ENCODE measurements around the gene RAD51B. TPM values are rescaled to one million over a fixed set of nuclear protein-coding genes. Genes with fewer than 3 reads are reported as not detected.

Gene RAD51B
- total RNA-seq, 1 donor from 2014 or later = 3.3 TPM

DNA sequence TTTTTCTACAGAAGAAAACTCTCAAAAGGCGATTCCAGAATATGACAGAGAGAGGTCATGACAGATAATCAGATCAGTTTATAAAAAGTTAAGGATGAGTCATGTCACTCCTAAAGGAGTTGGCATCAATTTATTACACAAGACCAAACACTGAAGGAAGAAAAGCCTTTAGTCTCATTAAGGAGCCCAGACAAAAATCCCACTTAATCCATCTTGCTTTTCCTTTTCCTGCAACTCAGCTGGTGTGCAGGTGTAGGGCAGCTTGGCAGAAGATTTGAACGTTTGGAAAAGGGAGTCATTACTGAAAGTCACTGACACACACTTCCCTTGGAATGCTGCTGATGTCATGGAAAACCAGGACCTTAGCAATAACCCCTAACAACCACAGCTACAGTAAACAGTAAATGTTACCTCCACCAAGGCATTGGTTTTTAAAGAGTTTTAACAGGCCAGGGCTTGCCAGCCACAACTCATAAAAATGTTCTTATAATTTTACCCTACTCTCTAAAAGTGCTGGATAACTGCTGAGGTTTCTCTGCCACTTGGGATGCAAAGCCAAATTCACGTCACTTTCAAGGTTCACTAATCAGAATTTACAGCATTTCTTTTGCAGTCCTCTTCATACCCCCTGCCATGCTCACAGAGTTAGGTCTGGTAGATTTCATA is 320.6 kb downstream of the RAD51B start:
- DNase-seq (ENCODE audit: low spot score) = no peak
- ATAC-seq = peak; percentile 33

DNA sequence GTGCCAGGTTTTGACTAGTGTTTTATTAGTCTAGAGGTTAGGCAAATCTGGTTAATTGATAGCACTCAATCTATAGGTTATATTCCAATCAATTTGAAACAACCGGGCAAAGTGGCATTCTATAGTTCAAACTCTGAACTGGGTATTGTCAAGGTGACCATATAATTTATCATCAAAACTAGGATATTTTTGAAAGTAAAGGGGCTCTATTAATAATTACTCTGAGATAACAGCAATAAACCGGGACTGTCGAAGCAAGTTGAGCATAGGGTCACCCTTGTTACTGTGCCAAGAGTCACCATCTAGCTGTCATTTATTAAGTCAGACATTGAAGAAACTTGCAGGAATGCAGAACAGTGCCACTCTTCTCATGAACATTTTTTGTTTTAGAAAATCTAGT is 321.2 kb downstream of the RAD51B start:
- no peak for DNase-seq (ENCODE audit: low spot score)
- ATAC-seq = no peak

DNA sequence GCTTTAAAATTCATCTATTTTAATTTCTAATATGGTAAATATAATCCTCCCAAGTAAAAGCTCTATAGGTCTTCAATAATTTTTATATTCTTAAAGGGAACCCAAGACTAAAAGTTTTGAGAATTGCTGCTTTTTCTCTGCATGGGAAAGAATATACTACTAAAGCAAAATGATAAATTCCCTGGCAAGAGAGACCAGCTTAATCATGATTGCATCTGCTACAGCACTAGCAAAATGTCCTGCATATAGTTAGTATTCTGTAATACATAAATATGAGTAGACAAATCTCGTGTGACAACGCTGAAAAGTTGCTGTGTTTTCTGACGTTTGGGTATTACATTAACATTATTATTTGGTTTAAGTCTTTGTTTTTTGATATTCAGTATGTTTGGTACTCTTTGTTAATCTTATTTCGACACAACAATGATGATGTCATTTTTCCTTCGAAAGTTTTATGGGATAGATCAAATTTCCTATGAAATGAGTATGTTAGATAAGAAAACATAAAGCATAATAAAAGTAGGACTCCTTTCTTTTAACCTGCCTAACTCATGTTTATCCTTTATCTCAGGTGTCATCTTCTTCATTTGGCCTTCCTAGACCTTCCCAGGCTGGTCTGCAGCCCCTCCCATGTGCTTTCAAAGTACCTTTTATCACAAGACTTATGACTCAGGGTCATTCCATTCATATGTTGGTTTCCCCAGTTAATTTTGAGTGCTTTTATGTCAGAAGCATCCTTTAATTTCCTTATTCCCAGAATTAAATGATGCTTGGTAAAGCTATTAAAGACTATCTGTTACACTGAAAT is 321.9 kb downstream of the RAD51B start:
- no peak for ATAC-seq
- DNase-seq (ENCODE audit: low spot score) = no peak

DNA sequence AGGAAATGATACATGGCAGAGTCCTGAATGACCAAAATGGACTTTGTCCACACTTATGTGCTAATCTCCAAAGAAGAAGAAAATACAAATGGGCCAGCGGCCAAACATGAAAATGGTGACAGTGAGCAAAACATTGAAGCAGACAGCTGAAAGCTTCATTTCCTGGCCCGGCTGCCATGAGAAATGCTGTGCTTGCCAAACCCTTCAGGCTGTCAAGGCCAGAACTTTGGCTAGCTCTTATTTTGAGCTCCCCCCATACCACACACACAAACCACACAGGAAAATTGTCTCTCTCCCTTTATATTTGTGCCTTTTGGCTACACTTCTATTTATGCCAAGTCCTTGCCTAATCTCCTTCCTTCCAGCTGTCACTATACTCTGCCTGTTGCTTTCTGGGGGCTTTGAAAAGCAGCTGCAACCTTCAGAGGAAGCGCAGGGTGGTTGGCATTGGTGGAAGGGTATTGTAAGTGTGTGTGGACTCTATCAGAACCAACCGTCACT is 323.8 kb downstream of the RAD51B start:
- DNase-seq (ENCODE audit: low spot score) (no peak), ATAC-seq (peak; percentile 57)

DNA sequence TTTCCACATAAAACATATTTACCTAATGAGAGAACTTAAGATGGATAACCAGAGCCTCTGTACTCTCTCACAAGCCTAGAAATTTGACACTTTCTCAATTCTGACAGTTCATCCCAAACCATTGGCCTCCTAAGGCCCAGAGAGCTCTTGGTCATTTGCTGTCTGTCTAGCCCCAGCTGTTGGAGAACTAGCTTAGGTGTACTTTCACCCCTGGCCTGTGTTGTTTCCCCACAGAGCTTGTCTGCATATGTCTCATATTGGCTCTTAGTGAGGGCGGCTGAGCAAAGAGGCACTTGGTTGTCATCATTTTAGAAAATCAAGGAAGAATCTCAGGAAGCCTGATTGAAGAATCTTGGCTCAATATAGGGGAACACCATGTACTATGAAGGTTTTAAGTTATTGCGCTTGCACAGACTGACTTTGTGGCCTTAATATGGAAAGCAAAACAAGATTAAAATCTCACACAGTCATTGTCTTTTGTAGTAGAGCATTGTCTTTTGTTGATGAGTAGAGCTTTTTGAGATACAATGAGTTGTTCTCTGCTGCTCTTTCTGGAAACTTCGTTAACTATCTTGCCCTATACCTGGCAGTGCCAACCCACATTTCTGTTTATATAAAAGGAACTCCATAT is 324.6 kb downstream of the RAD51B start:
- DNase-seq (ENCODE audit: low spot score) (no peak), ATAC-seq (peak; percentile 64)

DNA sequence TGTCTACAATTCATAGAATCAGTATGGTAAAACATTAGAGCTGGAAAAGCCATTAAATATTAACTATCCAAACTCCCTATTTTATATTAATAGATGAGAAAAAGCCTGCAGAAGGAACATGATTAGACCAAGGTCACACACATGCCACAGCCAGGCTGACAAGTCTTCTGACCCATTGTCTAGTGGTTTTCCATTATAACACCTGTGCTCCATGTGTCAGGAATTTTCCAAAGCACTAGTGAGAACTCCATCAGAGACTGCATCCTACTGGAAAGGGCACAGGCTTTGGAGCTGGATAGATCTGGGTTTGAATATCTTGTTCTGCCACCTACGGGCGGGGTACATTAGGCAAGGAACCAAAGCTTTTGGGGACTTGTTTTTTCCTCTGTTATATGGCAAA is 325.5 kb downstream of the RAD51B start:
- no peak for ATAC-seq
- DNase-seq (ENCODE audit: low spot score) = no peak

DNA sequence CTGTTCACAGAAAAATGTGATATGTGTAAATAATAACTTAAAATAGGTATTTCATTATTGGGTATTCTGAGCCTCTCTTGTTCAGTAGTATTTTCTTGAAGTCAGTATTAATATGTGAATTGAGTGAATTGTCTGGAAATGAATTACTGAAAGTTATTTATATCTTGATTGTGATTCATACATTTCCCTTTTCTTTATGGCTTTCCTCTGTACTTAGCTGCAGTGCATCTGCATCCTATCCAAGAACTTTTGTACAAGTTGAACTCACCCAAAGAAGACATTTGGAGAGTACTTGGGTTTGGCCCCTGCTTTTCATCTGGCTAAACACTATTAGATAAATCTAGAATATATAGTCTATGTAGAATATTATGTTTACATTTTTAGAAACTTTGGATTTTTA is 326.0 kb downstream of the RAD51B start:
- no peak for ATAC-seq
- DNase-seq (ENCODE audit: low spot score) = no peak

DNA sequence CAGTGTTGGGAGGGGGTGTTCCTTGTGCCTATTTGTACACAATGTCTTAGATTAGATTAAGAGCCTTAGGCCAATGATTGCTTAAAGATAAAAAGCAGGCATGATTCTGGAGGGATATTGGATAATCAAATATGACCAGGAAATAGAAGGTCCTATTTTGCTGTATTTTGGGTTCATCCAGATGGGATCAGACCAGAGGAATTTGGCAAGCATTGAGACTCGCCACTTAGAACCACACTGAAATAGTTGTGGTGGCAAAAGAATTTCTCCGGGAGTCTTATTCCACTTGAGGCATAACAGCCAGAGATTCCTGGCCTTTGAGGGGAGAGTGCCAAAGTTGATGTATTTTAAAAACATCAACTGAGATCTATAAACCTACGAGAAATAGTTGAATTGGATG is 327.2 kb downstream of the RAD51B start:
- DNase-seq (ENCODE audit: low spot score) (no peak), ATAC-seq (no peak)

DNA sequence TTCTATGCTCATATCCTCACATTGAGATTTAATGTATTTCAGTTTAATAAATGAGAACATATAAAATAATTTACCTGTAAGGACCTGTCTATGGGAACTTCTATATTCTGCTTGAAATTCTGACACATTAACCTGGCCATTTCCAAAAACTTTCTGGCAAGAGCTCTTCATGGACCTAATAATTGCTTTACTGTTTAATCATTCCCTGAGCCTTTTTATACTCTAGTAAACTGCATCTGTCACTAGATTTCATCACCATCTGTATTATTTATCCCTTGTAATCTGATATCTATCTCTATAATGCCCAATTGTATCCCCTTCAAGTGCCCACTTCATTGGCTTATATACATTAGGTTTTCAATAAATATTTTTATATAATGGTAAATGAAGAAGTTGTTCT is 327.7 kb downstream of the RAD51B start:
- DNase-seq (ENCODE audit: low spot score) = no peak
- no peak for ATAC-seq

DNA sequence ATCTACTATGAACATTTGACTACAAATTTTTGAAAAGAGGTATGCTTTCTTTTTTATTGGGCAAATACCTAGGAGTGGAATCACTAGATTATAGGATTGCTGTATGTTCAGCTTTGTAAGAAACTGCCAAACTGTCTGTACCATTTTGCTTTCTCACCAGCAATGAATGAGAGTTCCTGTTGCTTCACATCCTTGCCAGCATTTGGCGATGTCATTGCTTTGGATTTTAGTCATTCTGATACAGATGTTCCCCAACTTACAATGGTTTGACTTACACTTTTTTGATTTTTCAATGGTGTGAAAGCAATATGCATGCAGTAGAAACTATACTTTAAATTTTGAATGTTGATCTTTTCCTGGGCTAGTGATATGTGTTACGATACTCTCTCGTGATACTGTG is 328.7 kb downstream of the RAD51B start:
- ATAC-seq (no peak), DNase-seq (ENCODE audit: low spot score) (no peak)

DNA sequence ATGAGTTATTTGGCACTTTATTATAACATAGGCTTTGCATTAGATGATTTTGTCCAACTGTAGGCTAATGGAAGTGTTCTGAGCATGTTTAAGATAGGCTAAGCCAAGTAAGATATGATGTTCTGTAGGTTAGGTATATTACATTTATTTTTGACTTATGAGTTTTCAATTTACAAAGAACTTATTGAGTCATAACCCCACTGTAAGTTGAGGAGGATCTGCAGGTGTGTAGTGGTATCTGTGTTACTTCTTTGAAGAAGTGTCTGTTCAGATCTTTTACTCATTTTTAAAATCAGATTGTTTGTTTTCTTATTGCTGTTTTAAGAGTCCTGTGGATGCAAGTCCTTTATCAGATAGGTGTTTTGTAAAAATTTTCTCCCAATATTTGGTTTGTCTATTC is 329.2 kb downstream of the RAD51B start:
- DNase-seq (ENCODE audit: low spot score) (no peak), ATAC-seq (no peak)

DNA sequence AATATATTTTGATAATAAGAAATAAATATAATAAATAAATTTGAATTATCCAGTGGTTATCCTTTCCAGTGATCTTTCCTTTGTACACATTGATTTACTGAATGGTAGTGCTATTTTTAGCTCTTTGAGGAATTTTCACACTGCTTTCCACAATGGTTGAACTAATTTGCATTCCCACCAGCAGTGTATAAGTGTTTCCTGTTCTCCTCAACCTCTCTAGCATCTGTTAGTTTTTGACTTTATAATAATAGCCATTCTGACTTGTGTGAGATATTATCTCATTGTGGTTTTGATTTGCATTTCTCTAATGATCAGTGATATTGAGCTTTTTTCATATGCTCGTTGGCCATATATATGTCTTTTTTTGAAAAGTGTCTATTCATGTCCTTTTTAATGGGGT is 333.7 kb downstream of the RAD51B start:
- ATAC-seq = no peak

DNA sequence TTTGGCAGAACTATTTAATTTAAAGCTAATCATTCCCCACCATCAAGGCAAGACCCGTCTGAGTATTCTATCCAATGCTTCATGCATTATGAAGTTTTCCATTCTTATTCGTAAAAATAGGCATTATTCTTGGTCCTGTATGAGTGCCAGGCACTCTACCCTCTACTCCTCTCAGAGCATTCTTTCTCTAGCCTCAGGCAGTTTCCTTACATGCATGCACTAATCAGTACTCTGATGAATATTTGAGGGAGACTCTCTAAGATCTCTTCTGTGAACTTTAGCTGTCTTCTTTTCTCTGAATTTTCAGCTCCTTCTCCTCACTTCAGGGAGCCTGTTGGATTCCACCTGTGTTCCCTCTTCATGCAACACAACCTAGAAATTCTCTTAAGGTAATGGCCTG is 334.7 kb downstream of the RAD51B start:
- DNase-seq (ENCODE audit: low spot score) (no peak), ATAC-seq (no peak)

More for the DNA sequence above, 333.7 kb downstream of the RAD51B start:
- DNase-seq (ENCODE audit: low spot score) = no peak

DNA sequence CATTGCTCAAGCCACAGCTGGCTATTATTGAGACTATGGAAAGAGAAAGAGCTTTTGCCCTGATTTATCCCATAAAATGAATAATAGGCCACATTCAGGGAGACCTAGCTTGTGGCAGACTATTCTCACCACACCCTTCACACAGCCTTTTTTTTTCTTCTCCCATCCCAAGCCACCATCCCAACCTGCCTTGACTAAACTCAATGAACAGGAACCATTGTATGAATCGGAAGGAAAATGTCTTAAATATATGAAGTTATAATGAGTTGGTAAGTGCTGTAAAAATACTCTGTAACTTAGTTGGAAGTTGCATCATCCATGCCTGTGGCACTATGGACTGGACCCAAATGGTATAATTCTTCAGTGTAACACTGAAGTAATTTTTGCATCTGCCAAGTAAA is 338.4 kb downstream of the RAD51B start:
- ATAC-seq = peak; percentile 66
- DNase-seq (ENCODE audit: low spot score) = no peak

DNA sequence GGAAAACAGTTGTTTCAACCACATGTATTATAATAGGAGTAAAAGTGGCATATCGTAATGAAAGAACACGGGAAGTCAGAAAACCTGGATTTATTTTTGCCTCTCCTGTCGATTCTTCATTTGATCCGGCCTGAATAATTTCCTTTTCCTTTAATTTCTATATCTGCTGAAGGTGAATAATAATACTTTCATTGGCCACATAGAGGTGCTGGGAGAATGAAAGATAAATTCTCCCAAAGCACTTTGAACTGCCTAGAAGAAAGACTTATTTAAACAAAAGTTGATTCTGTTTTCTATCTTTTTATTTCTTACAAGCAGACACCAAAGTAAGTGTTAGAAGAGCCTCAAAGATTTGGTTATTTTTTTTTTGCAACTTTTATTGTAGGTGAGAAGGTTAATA is 339.1 kb downstream of the RAD51B start:
- DNase-seq (ENCODE audit: low spot score) (no peak), ATAC-seq (peak; percentile 73)

DNA sequence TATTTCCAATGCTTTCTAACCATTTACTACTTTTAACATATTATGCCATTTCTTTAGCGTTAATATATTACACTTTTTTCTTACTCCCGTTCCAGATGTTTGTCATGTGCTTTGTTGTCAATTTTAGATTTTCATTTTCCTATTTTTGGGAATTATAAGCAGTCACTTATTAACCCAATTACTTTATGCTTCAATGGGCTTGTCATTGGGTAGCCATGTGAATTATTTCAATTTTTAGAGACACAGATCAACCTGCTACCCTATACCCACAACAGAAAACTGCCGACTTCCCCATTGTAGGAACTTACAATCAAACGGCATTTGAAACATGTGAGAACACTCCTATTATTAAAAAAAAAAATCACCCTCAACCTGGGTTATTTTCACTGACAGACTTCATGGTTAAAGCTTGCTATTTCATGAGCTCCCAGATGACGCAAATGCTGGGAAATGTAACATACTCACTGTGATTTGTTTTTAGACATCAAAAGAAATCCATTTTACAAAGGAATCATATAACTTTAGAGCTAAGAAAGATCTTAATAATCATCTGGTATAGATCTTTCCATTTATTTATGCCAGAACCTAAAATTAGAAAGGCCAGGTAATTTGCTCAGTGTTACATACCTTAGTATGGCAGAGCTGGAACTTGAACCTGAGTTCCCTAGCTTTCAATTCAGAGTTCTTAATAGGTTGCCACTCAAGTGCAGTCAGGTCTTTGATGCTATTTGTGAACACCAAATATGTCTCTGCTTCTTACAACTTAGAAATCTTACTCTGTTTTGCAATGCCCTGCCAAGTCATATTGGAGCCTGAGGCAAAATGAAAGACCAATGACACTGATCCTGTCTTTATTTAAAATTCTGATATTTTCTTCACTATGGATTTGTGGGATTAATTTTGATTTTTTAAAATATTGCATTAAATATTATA is 340.4 kb downstream of the RAD51B start:
- ATAC-seq (no peak), DNase-seq (ENCODE audit: low spot score) (no peak)

DNA sequence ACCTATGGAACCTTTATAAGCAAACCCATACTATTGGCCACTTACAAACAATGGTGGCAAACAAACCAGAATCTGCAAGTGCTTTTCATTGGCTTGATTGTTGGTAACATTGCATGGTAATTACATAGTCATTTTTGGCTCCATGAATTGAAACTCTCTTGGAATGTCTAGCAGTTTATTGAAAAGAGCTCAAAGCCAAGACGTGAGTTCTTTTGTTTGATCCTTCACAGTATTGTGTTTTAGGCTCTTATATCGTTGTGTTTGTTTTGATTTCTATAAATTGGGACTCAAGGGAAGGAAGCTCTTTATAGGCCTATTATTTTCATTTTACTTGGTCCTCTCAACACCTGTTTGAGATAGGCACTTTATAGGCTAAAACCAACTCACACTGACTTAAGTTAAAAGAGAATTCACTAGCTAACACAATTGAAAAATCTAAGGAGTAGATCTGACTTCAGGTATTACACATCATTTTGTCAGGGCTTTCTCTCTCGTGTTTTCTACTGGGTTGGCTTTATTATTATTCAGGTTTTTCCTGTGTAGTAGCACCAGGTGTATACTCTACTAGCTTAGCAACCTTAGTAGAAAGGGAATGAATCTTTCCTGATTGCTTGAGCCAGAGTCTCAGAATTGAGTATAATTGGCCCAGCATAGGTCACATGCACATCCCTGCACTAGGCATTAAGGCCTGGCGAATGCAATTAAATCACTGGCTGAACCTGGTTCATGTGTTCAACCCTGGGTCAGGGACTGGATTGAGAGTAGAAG is 341.4 kb downstream of the RAD51B start:
- no peak for ATAC-seq

DNA sequence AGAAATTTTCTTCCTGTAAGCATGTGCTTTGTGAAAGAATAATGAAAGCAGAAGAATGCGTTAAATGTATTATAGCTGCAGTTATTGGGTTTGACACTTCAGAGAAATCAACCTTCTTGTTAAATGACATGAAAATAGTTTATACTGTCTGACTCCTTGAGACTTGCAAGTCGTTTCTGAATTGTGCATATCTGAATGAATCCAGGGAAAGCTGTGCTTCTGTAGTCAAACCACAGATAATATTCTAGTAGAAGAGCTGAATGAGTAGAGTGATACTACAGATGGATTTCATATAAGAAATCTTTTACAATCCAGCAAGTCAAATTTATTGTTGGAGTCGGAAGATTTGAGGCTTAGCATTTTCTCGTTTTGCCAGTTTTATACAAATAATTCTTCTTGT is 343.3 kb downstream of the RAD51B start:
- DNase-seq (ENCODE audit: low spot score) (no peak), ATAC-seq (no peak)

More for the DNA sequence above, 341.4 kb downstream of the RAD51B start:
- no peak for DNase-seq (ENCODE audit: low spot score)

DNA sequence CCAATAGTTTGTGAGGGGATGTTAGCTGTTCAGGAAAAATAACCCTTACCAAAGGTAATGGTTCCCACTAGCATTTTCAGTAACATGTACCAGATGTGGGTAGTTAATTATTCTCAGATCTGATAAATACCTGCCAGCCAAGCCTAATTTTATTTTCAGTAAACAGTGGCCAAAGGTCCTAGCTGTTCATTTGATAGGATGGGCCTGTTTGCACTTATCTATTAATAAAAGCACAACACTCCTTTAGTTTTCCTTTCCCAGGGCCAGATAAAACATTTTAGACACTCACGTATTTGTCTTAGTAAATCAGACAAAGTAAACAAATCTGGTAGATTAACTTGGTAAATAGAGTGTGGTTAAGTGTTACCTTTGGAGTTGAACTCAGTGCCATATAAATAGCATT is 345.1 kb downstream of the RAD51B start:
- DNase-seq (ENCODE audit: low spot score) (no peak), ATAC-seq (peak; percentile 88)

DNA sequence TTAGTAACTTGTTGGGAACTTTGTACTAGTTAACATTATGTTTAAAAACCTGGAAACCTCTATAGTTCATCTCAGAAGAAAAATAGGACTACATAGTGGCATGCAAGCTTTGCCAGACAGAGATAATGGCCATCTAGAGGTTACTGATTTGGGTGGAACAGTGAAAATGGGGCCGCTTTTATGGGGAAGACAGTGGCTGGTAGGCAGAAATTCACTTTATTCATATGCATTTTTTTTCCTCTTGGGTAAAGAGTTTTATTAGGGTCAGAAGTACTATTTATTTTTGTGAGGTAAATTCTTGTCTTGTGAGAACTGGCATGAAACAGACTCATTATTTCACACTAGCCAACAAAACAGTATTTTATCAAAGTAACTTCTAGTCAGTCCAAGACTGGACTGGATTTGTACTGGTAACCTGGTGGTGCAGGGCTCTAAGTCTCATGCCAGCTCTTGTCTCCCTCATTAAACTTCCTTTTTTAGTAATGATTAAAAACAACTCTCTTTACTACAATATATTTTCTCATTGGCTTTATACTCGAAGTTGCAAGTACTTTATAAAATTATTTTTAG is 345.8 kb downstream of the RAD51B start:
- no peak for DNase-seq (ENCODE audit: low spot score)
- peak; percentile 17 for ATAC-seq

Measured in left lobe of liver (tissue), 2 donors.